DMS 273 (cell line): Measurements from ENCODE around the gene SFRP5.

Experiments used
- DNase-seq: peaks from one replicate; lab custom pipeline; 2025; ENCODE audit not compliant: unreplicated experiment; lab: John Stamatoyannopoulos, UW

SFRP5 gene

GRCh38 chr10:97771913-97772823 is at the start of gene SFRP5:
SFRP5 (minus strand) TSS chr10:97771999; CDS start chr10:97771833, 166 bp downstream.
- DNase-seq, result peak; percentile 64

- no peak for DNase-seq
Observed at GRCh38 chr10:97820096-97820704, 48.4 kb upstream of the SFRP5 start.

GRCh38 chr10:97818572-97818971 is 46.8 kb upstream of the SFRP5 start:
- no peak for DNase-seq

- no peak for DNase-seq
Observed at GRCh38 chr10:97816609-97817008, 44.8 kb upstream of the SFRP5 start.

GRCh38 chr10:97814996-97815395 is 43.2 kb upstream of the SFRP5 start:
- DNase-seq, result no peak

GRCh38 chr10:97813311-97813710 is 41.5 kb upstream of the SFRP5 start:
- no peak for DNase-seq

- no peak for DNase-seq
Observed at GRCh38 chr10:97812696-97813095, 40.9 kb upstream of the SFRP5 start.

GRCh38 chr10:97811958-97812357 is 40.2 kb upstream of the SFRP5 start:
- no peak for DNase-seq

GRCh38 chr10:97810446-97810845 is 38.6 kb upstream of the SFRP5 start:
- no peak for DNase-seq

- DNase-seq, result no peak
Observed at GRCh38 chr10:97805949-97806348, 34.1 kb upstream of the SFRP5 start.

GRCh38 chr10:97805096-97805884 is 33.5 kb upstream of the SFRP5 start:
- no peak for DNase-seq

- no peak for DNase-seq
Observed at GRCh38 chr10:97801422-97801821, 29.6 kb upstream of the SFRP5 start.

- DNase-seq, result no peak
Observed at GRCh38 chr10:97800474-97800873, 28.7 kb upstream of the SFRP5 start.

- no peak for DNase-seq
Observed at GRCh38 chr10:97798958-97799610, 27.3 kb upstream of the SFRP5 start.

GRCh38 chr10:97796651-97797050 is 24.9 kb upstream of the SFRP5 start:
- DNase-seq, result no peak

GRCh38 chr10:97795886-97796285 is 24.1 kb upstream of the SFRP5 start:
- no peak for DNase-seq

GRCh38 chr10:97791824-97792721 is 20.3 kb upstream of the SFRP5 start:
- peak; percentile 78 for DNase-seq

GRCh38 chr10:97789770-97790397 is 18.1 kb upstream of the SFRP5 start:
- DNase-seq, result no peak

- DNase-seq, result peak; percentile 59
Observed at GRCh38 chr10:97788552-97789442, 17.0 kb upstream of the SFRP5 start.
